Measurements from ENCODE around the gene BABAM2.

DNA sequence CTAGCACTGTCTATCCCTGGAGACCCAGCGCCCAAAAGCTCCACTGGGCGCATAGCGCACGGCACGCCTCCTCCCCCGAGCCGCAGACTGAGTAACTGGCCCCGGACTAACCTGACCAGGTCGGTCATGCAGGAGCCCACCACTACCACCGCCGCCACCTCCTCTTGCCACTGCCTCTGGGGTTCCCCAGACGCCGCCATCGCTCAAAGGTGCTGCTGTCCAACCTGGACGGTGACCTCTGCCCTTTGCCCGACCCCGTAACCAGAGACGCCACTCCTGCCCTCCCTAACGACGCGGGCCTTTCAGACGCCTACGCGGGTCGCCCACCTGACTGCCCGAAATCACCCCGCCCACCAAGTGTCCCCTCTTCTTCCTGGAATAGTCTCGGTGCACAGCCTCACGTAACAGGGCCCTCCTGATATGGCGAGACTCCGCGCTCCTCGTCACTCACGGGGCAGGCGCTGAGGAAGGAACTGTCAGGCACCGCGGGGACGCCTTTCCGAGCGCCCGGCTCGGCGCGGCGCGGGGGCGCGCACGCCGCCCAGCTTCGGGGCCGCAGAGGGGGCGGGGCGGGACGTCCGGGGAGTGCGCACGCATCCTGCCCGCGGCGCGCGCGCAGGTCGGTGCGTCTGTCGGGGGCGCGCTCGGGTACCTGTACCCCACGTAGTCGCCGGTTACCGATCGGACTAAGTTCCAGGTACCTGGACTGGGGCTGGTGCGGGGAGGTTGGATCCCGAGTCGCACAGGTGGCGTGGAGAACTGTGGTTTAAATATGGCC is at the start of gene BABAM2, which contains the start of gene RBKS:
- TF ChIP-seq, protein P1, sequence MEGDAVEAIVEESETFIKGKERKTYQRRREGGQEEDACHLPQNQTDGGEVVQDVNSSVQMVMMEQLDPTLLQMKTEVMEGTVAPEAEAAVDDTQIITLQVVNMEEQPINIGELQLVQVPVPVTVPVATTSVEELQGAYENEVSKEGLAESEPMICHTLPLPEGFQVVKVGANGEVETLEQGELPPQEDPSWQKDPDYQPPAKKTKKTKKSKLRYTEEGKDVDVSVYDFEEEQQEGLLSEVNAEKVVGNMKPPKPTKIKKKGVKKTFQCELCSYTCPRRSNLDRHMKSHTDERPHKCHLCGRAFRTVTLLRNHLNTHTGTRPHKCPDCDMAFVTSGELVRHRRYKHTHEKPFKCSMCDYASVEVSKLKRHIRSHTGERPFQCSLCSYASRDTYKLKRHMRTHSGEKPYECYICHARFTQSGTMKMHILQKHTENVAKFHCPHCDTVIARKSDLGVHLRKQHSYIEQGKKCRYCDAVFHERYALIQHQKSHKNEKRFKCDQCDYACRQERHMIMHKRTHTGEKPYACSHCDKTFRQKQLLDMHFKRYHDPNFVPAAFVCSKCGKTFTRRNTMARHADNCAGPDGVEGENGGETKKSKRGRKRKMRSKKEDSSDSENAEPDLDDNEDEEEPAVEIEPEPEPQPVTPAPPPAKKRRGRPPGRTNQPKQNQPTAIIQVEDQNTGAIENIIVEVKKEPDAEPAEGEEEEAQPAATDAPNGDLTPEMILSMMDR (IDR thresholded peaks at IDR 0.05) = peak in 1 of 3 experiments; percentile 5
- TF ChIP-seq POLR2AphosphoS5 (IDR thresholded peaks at IDR 0.05; ENCODE audit: insufficient read depth in 1 of 2, low read depth in 1 of 2) = peak; percentile 20 to 91

Measured in vagina (tissue), 2 donors.